Measurements from ENCODE around the gene STXBP1. TPM values are rescaled to one million over a fixed set of nuclear protein-coding genes. Genes with fewer than 3 reads are reported as not detected.
A peak's percentile ranks its signal among the peaks of the same experiment; 100 is the strongest.

STXBP1 gene
- polyA plus RNA-seq, 2 of the 4 experiments (the other 2 are of a cell fraction), result 13.3 to 22.6 TPM

DNA sequence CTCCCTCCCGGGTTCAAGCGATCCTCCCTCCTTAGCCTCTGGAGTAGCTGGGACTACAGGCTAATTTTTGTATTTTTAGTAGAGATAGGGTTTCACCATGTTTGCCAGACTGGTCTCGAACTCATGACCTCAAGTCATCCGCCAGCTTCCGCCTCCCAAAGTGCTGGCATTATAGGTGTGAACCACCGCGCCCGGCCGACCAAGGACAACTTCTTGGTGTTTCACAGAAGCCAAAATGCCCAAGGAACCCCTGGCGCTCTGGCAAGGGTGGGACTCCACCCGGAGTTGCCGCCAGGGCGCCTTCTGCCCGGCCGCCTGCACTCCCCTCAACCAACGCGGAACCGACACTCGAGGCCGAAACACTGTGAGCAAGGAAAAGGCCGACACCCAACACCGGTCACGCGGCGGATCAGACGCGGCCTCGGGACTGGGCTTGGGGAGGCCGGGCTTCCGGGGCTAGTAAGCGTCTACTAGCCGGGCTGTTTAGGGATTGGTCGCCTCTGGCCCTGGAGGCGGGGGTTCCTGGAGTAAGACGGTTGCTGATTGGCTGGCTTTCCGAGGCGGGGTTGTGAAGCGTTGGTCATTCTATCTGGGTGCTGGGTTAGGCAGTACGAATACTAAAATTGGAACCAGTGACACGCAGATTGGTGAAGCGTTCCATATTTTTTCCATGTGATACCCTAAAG lies 87.1 kb downstream of the STXBP1 start (continued):
- TF ChIP-seq FOSL2 (IDR thresholded peaks at IDR 0.05) (no peak), FOSL2 (CRISPR knock-in tag; IDR thresholded peaks at IDR 0.05) (no peak), RNF2 (IDR thresholded peaks at IDR 0.05; ENCODE audit: borderline replicate concordance, low read depth) (peak; percentile 66; the same call in 1 of the 2 replicates), RAD21 (conservative IDR thresholded peaks at IDR 0.05 in 1 of 2, IDR thresholded peaks at IDR 0.05 in 1 of 2) (no peak), CTCF (IDR thresholded peaks at IDR 0.05) (no peak), ZC3H11A (IDR thresholded peaks at IDR 0.05) (no peak), FOSB (CRISPR knock-in tag; IDR thresholded peaks at IDR 0.05) (peak; percentile 41; the same call in 1 of the 2 replicates), HOXB13 (CRISPR knock-in tag; IDR thresholded peaks at IDR 0.05; ENCODE audit: low read depth) (0 out of 2 replicates have a peak, but pooled peaks have one; percentile 80), HDAC2 (IDR thresholded peaks at IDR 0.05) (no peak), CBX8 (IDR thresholded peaks at IDR 0.05) (no peak), EHMT2 (IDR thresholded peaks at IDR 0.05; ENCODE audit: low read depth) (no peak), ZNF302 (CRISPR knock-in tag; IDR thresholded peaks at IDR 0.05) (peak; percentile 49; the same call in 1 of the 2 replicates), BHLHE40 (IDR thresholded peaks at IDR 0.05; ENCODE audit: low read depth, low read length) (no peak), ZFP36 (IDR thresholded peaks at IDR 0.05; ENCODE audit: borderline replicate concordance, partially characterized antibody) (no peak), ZSCAN20 (CRISPR knock-in tag; IDR thresholded peaks at IDR 0.05) (0 out of 2 replicates have a peak, but pooled peaks have one; percentile 64), USF2 (IDR thresholded peaks at IDR 0.05) (peak; percentile 65), MAZ (IDR thresholded peaks at IDR 0.05; ENCODE audit: borderline replicate concordance, low read depth, low read length) (no peak), HMGXB4 (CRISPR knock-in tag; IDR thresholded peaks at IDR 0.05; ENCODE audit: borderline replicate concordance) (no peak), JUNB (IDR thresholded peaks at IDR 0.05) (no peak), POLR2AphosphoS2 (conservative IDR thresholded peaks at IDR 0.05; ENCODE audit: low read length) (no peak), EHF (CRISPR knock-in tag; IDR thresholded peaks at IDR 0.05) (peak; percentile 88; the same call in 1 of the 2 replicates), GATA3 (IDR thresholded peaks at IDR 0.05; ENCODE audit: borderline replicate concordance) (no peak), RCOR1 (IDR thresholded peaks at IDR 0.05; ENCODE audit: low read depth, low read length) (no peak), TP53 (CRISPR knock-in tag; IDR thresholded peaks at IDR 0.05) (peak; percentile 77; the same call in 1 of the 2 replicates), HEYL (CRISPR knock-in tag; IDR thresholded peaks at IDR 0.05) (no peak), KDM5A (IDR thresholded peaks at IDR 0.05) (no peak), CEBPB (IDR thresholded peaks at IDR 0.05) (no peak), HOXB5 (CRISPR knock-in tag; IDR thresholded peaks at IDR 0.05) (peak; percentile 82; the same call in 1 of the 2 replicates), SMC3 (IDR thresholded peaks at IDR 0.05) (no peak)
- TF ChIP-seq, protein P1, sequence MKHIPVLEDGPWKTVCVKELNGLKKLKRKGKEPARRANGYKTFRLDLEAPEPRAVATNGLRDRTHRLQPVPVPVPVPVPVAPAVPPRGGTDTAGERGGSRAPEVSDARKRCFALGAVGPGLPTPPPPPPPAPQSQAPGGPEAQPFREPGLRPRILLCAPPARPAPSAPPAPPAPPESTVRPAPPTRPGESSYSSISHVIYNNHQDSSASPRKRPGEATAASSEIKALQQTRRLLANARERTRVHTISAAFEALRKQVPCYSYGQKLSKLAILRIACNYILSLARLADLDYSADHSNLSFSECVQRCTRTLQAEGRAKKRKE (CRISPR knock-in tag; IDR thresholded peaks at IDR 0.05; ENCODE audit: low read depth), result peak; percentile 87
- TF ChIP-seq, protein P2, sequence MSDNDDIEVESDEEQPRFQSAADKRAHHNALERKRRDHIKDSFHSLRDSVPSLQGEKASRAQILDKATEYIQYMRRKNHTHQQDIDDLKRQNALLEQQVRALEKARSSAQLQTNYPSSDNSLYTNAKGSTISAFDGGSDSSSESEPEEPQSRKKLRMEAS (IDR thresholded peaks at IDR 0.05), result peak; percentile 97
- TF ChIP-seq, protein P3, sequence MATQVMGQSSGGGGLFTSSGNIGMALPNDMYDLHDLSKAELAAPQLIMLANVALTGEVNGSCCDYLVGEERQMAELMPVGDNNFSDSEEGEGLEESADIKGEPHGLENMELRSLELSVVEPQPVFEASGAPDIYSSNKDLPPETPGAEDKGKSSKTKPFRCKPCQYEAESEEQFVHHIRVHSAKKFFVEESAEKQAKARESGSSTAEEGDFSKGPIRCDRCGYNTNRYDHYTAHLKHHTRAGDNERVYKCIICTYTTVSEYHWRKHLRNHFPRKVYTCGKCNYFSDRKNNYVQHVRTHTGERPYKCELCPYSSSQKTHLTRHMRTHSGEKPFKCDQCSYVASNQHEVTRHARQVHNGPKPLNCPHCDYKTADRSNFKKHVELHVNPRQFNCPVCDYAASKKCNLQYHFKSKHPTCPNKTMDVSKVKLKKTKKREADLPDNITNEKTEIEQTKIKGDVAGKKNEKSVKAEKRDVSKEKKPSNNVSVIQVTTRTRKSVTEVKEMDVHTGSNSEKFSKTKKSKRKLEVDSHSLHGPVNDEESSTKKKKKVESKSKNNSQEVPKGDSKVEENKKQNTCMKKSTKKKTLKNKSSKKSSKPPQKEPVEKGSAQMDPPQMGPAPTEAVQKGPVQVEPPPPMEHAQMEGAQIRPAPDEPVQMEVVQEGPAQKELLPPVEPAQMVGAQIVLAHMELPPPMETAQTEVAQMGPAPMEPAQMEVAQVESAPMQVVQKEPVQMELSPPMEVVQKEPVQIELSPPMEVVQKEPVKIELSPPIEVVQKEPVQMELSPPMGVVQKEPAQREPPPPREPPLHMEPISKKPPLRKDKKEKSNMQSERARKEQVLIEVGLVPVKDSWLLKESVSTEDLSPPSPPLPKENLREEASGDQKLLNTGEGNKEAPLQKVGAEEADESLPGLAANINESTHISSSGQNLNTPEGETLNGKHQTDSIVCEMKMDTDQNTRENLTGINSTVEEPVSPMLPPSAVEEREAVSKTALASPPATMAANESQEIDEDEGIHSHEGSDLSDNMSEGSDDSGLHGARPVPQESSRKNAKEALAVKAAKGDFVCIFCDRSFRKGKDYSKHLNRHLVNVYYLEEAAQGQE (IDR thresholded peaks at IDR 0.05), result no peak
- TF ChIP-seq, protein P4, sequence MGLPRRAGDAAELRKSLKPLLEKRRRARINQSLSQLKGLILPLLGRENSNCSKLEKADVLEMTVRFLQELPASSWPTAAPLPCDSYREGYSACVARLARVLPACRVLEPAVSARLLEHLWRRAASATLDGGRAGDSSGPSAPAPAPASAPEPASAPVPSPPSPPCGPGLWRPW (IDR thresholded peaks at IDR 0.05), result no peak
